Measurements from ENCODE around the gene PCNX4.

DNA sequence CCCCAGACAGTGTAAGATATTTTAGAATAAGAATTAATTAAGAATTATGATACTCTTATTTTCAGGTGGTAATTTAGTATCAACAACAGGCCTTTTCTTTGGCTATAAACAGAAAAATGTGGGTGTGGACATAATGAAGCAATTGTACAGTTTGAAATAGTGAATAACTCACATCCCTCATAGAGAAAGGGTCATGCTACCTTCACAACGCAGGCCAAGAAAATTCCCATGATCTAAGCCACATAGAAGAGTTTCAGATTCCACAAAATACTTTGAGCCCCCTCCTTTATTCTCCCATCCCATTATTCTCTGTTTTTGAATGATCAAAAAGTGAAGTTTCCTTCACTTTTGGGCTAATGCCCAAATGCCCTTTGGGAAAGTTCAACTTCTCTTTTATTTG is 97.0 kb downstream of the PCNX4 start:
- TF ChIP-seq, protein P1, sequence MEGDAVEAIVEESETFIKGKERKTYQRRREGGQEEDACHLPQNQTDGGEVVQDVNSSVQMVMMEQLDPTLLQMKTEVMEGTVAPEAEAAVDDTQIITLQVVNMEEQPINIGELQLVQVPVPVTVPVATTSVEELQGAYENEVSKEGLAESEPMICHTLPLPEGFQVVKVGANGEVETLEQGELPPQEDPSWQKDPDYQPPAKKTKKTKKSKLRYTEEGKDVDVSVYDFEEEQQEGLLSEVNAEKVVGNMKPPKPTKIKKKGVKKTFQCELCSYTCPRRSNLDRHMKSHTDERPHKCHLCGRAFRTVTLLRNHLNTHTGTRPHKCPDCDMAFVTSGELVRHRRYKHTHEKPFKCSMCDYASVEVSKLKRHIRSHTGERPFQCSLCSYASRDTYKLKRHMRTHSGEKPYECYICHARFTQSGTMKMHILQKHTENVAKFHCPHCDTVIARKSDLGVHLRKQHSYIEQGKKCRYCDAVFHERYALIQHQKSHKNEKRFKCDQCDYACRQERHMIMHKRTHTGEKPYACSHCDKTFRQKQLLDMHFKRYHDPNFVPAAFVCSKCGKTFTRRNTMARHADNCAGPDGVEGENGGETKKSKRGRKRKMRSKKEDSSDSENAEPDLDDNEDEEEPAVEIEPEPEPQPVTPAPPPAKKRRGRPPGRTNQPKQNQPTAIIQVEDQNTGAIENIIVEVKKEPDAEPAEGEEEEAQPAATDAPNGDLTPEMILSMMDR (conservative IDR thresholded peaks at IDR 0.05; ENCODE audit: low read depth, low read length) = no peak
- no peak for TF ChIP-seq EZH2 (IDR thresholded peaks at IDR 0.05; ENCODE audit: low read length, unreplicated experiment)
- no peak for TF ChIP-seq EZH2phosphoT487 (IDR thresholded peaks at IDR 0.05; ENCODE audit: borderline replicate concordance, low read length)

Measured in PC-3 (cell line).